Endothelial cell of umbilical vein (primary cell): Measurements from ENCODE around the gene SORCS1. TPM values are rescaled to one million over a fixed set of nuclear protein-coding genes. Genes with fewer than 3 reads are reported as not detected.

Experiments used
- BruUV-seq: library from RNA; stranded (reverse); fragments of 400-500 nt; replicated peaks from 2 replicates; lab custom pipeline; 2021; lab: Mats Ljungman, UMichigan
- CTCF ChIA-PET: fragments of 300-600, 350-600 bp; sonication (Branson Sonifier 250); formaldehyde crosslinking; loops from one replicate; lab custom pipeline; 2021; ENCODE audit warnings: antibody characterized with exemption, inconsistent platforms; lab: Charles Lee
- POLR2A ChIA-PET: fragments of 300-600, 350-600 bp; sonication (Branson Sonifier 250); formaldehyde crosslinking; loops from one replicate; lab custom pipeline; 2021; ENCODE audit warnings: antibody characterized with exemption, inconsistent platforms; lab: Charles Lee
- DNase-seq: peaks from one replicate; pipeline ENCODE4 v3.0.0-alpha.2; 2011; ENCODE audit warnings: low read depth, low spot score
- FAIRE-seq: peaks from 2 replicates; lab custom pipeline; 2011; peaks lifted over from hg19 to GRCh38; lab: Jason Lieb, UNC
- H2AFZ ChIP-seq: 2 replicates; pipeline ENCODE4 v1.6.0; 2012; ENCODE audit warnings: low read depth, low read length, control low read depth, inconsistent platforms
- H3K27ac ChIP-seq: 2 replicates; pipeline ENCODE4 v1.5.1; 2011; ENCODE audit warnings: low read depth, mild to moderate bottlenecking, control low read depth, low read length, moderate library complexity; ENCODE audit not compliant: insufficient read depth
- H3K27me3 ChIP-seq, 2 experiments: 2 replicates each; pipeline versions ENCODE4 v1.6.0 to v1.6.1; 2011; ENCODE audit warnings: low read length in 2 of 2, mixed read lengths in 1 of 2; ENCODE audit not compliant: control insufficient read depth in 2 of 2, insufficient read depth in 2 of 2
- H3K36me3 ChIP-seq, 2 experiments: 2 replicates in 1 of 2; 3 replicates in 1 of 2; pipeline ENCODE4 v1.5.1; 2011; ENCODE audit warnings: low read length in 2 of 2, mild to moderate bottlenecking in 1 of 2, moderate library complexity in 1 of 2; ENCODE audit not compliant: control insufficient read depth in 2 of 2, insufficient read depth in 2 of 2; ENCODE audit errors: extremely low read depth in 1 of 2
- H3K4me1 ChIP-seq: 3 replicates; pipeline ENCODE4 v1.5.1; 2011; ENCODE audit warnings: mild to moderate bottlenecking, low read length; ENCODE audit not compliant: control insufficient read depth, insufficient read depth; ENCODE audit errors: extremely low read depth
- H3K4me2 ChIP-seq: 2 replicates; pipeline ENCODE4 v1.6.1; 2011; ENCODE audit warnings: low read length, control low read depth, mixed read lengths; ENCODE audit not compliant: insufficient read depth
- H3K4me3 ChIP-seq, 3 experiments: fragments of 200-600 bp in 1 of 3; sonication (generic), shearing (Covaris generic) in 1 of 3; replicated peaks in 1 of 3; 2 replicates each; pipeline ENCODE4 v1.5.1; 2011 to 2016; ENCODE audit warnings: control low read depth in 3 of 3, low read length in 3 of 3, mild to moderate bottlenecking in 2 of 3, inconsistent platforms in 1 of 3, low read depth in 1 of 3, moderate library complexity in 1 of 3; ENCODE audit not compliant: insufficient read depth in 1 of 3
- H3K79me2 ChIP-seq: 2 replicates; pipeline ENCODE4 v1.6.0; 2012; ENCODE audit warnings: low read length, inconsistent platforms; ENCODE audit not compliant: control insufficient read depth, insufficient read depth
- H3K9ac ChIP-seq: replicated peaks from 2 replicates; pipeline ENCODE3; 2011; ENCODE audit warnings: low read length, control low read depth; ENCODE audit not compliant: insufficient read depth; ENCODE audit errors: extremely low read depth
- H3K9me1 ChIP-seq: replicated peaks from 3 replicates; pipeline ENCODE4 v1.6.0; 2011; ENCODE audit warnings: mild to moderate bottlenecking, low read length; ENCODE audit not compliant: control insufficient read depth, insufficient read depth; ENCODE audit errors: extremely low read depth
- H3K9me3 ChIP-seq: replicated peaks from 2 replicates; pipeline ENCODE4 v1.5.1; 2012; ENCODE audit warnings: low read length, inconsistent platforms; ENCODE audit not compliant: control insufficient read depth, insufficient read depth
- H4K20me1 ChIP-seq: replicated peaks from 2 replicates; pipeline ENCODE3; 2011; ENCODE audit warnings: mild to moderate bottlenecking, low read length; ENCODE audit not compliant: control insufficient read depth, insufficient read depth; ENCODE audit errors: extremely low read depth
- EZH2 ChIP-seq: IDR thresholded peaks from 2 replicates; pipeline ENCODE4 v1.6.1; 2012; ENCODE audit warnings: borderline replicate concordance, low read depth, mild to moderate bottlenecking, moderate library complexity, low read length, inconsistent platforms; ENCODE audit not compliant: severe bottlenecking
- FOS ChIP-seq: IDR thresholded peaks from 2 replicates; pipeline ENCODE4 v1.6.1; 2011; ENCODE audit warnings: mild to moderate bottlenecking, low read length, moderate library complexity, borderline replicate concordance; ENCODE audit not compliant: insufficient read depth
- GATA2 ChIP-seq: IDR thresholded peaks from 2 replicates; pipeline ENCODE4 v1.7.0; 2011; ENCODE audit warnings: low read depth, mild to moderate bottlenecking, moderate library complexity, mixed read lengths, low read length; ENCODE audit not compliant: insufficient read length, insufficient read depth
- JUN ChIP-seq: IDR thresholded peaks from 2 replicates; pipeline ENCODE4 v1.6.1; 2011; ENCODE audit warnings: borderline replicate concordance, low read depth; ENCODE audit not compliant: insufficient read length, insufficient read depth
- MAX ChIP-seq: IDR thresholded peaks from 2 replicates; pipeline ENCODE4 v1.6.1; 2011; ENCODE audit not compliant: insufficient read depth, insufficient read length
- MYC ChIP-seq: IDR thresholded peaks from one replicate; pipeline ENCODE4 v1.6.1; 2011; ENCODE audit warnings: mild to moderate bottlenecking, low read depth, low read length
- POLR2A ChIP-seq: IDR thresholded peaks from 2 replicates; pipeline ENCODE4 v1.6.1; 2012; ENCODE audit warnings: low read depth, mild to moderate bottlenecking, control low read depth, low read length
- POLR2AphosphoS5 ChIP-seq: IDR thresholded peaks from 2 replicates; pipeline ENCODE4 v1.6.1; 2012; ENCODE audit warnings: low read depth, mild to moderate bottlenecking, control low read depth, low read length, moderate library complexity; ENCODE audit not compliant: insufficient read depth
- dilution Hi-C: fragments of 300-500 bp; cut with MboI; formaldehyde crosslinking; loops from one replicate; pipeline ENCODE4 v1.15.0; 2019; ENCODE audit warnings: low sequenced_read_pairs; ENCODE audit not compliant: extremely low pct_ligation_motif_present
- intact Hi-C: fragments of 100-400 bp; cut with micrococcal nuclease; formaldehyde crosslinking; loops from one replicate; pipeline ENCODE4 v1.10.0; 2022
- polyA plus RNA-seq, 4 experiments: library from polyadenylated mRNA; depleted of rRNA in 3 of 4; stranded (reverse) in 3 of 4; unstranded in 1 of 4; fragments of >200 nt; gene quantifications; 2 replicates each; pipeline versions ENCODE4 v1.2.1 to v1.2.3, GENCODE V29; 2011 to 2012; ENCODE audit warnings: missing spikeins in 1 of 4
- total RNA-seq: library from RNA; stranded (reverse); gene quantifications from 2 replicates; pipeline ENCODE4 v1.2.3, GENCODE V29; 2021
- TF ChIP-seq, protein P1 (sequence below), 2 donors: IDR thresholded peaks; 1 replicate in 1 of 2; 2 replicates in 1 of 2; pipeline ENCODE4 v1.5.1; 2011; ENCODE audit warnings: low read length in 2 of 2, mild to moderate bottlenecking in 2 of 2, moderate library complexity in 2 of 2, control low read depth in 1 of 2, inconsistent platforms in 1 of 2, low read depth in 1 of 2; ENCODE audit not compliant: insufficient read depth in 1 of 2; ENCODE audit errors: extremely low read depth in 1 of 2

Gene SORCS1
- total and polyA plus RNA-seq, 2 donors (not counting 3 experiments of a cell fraction or from before 2014, with no cell fraction given), result not detected

DNA sequence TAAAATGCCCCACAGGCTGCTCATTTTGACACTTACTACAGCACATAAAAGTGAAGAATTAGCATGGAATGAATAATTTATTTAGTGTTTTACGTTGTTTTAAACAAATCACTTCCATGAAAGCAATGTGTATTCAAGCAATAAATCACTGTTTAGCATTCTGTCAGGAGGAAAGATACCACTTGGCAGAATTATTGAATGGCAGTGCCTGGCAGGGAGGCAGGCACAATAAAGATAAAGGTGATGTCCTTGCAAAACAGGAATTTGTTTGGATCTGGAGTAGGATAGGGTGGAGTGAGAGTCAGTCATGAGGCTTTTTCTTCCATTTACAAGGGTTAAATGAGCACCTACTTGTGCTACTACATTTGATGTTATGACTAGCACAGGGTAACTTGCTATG, 190.8 kb downstream of the SORCS1 start:
- Histone ChIP-seq H3K4me2 (no peak overlapping the region), H3K36me3 (no peaks in the 10 kb centered on the region), H3K4me3 (no peak overlapping the region), H3K4me1 (no peaks in the 10 kb centered on the region), H3K79me2 (no peaks in the 10 kb centered on the region), H3K9ac (no peak overlapping the region), H2AFZ (no peak overlapping the region), H4K20me1 (no peaks in the 10 kb centered on the region), H3K9me3 (peaks cover 2% of the 10 kb centered on the region), H3K9me1 (no peaks in the 10 kb centered on the region), H3K27me3 (no peaks in the 10 kb centered on the region), H3K27ac (no peak overlapping the region)
- FAIRE-seq (no peak), DNase-seq (no peak)
- no TSS peak for BruUV-seq
- no peak for TF ChIP-seq MYC
- no peak for TF ChIP-seq FOS
- TF ChIP-seq GATA2, result no peak
- no peak for TF ChIP-seq EZH2
- TF ChIP-seq POLR2AphosphoS5, result no peak
- TF ChIP-seq POLR2A, result no peak
- intact Hi-C loops, result no loop called here
- POLR2A ChIA-PET, result no interaction called here
- dilution Hi-C loops, result no loop called here
- CTCF ChIA-PET, result no interaction called here

- no TSS peak for BruUV-seq
- Histone ChIP-seq H3K27me3 (no peaks in the 10 kb centered on the region), H3K4me3 (no peak overlapping the region), H3K4me1 (no peaks in the 10 kb centered on the region), H4K20me1 (no peaks in the 10 kb centered on the region), H3K9ac (no peak overlapping the region), H3K36me3 (no peaks in the 10 kb centered on the region), H2AFZ (no peak overlapping the region), H3K79me2 (no peaks in the 10 kb centered on the region), H3K9me3 (peaks cover 2% of the 10 kb centered on the region), H3K4me2 (no peak overlapping the region), H3K9me1 (no peaks in the 10 kb centered on the region), H3K27ac (no peak overlapping the region)
- dilution Hi-C loops (no loop called here), intact Hi-C loops (no loop called here)
- FAIRE-seq (no peak), DNase-seq (no peak)
- ChIA-PET POLR2A (no interaction called here), CTCF (no interaction called here)
- no peak for TF ChIP-seq FOS
- TF ChIP-seq EZH2, result no peak
- no peak for TF ChIP-seq JUN
- no peak for TF ChIP-seq MAX
- no peak for TF ChIP-seq MYC
- TF ChIP-seq GATA2, result no peak
- no peak for TF ChIP-seq POLR2A
- TF ChIP-seq, protein P1, sequence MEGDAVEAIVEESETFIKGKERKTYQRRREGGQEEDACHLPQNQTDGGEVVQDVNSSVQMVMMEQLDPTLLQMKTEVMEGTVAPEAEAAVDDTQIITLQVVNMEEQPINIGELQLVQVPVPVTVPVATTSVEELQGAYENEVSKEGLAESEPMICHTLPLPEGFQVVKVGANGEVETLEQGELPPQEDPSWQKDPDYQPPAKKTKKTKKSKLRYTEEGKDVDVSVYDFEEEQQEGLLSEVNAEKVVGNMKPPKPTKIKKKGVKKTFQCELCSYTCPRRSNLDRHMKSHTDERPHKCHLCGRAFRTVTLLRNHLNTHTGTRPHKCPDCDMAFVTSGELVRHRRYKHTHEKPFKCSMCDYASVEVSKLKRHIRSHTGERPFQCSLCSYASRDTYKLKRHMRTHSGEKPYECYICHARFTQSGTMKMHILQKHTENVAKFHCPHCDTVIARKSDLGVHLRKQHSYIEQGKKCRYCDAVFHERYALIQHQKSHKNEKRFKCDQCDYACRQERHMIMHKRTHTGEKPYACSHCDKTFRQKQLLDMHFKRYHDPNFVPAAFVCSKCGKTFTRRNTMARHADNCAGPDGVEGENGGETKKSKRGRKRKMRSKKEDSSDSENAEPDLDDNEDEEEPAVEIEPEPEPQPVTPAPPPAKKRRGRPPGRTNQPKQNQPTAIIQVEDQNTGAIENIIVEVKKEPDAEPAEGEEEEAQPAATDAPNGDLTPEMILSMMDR (IDR thresholded peaks at IDR 0.05; ENCODE audit: extremely low read depth in 1 of 2, insufficient read depth in 1 of 2, low read depth in 1 of 2, low read length in 2 of 2), result no peak
- no peak for TF ChIP-seq POLR2AphosphoS5
Observed at GRCh38 chr10:106973288-106973687, 191.2 kb downstream of the SORCS1 start.
